K562 (cell line): Measurements from ENCODE around the gene CKLF.

Source experiments
- KAT8 ChIP-seq: fragments of 450-650 bp; IDR thresholded peaks from 2 replicates; pipeline ENCODE4 v1.6.1; 2016; ENCODE audit warnings: low read depth, mild to moderate bottlenecking
- UBTF ChIP-seq, 2 experiments: IDR thresholded peaks; 2 replicates each; pipeline ENCODE4 v1.6.1; 2012; ENCODE audit warnings: improper control_type of control experiment in 2 of 2, low read depth in 2 of 2, low read length in 2 of 2, borderline replicate concordance in 1 of 2

DNA sequence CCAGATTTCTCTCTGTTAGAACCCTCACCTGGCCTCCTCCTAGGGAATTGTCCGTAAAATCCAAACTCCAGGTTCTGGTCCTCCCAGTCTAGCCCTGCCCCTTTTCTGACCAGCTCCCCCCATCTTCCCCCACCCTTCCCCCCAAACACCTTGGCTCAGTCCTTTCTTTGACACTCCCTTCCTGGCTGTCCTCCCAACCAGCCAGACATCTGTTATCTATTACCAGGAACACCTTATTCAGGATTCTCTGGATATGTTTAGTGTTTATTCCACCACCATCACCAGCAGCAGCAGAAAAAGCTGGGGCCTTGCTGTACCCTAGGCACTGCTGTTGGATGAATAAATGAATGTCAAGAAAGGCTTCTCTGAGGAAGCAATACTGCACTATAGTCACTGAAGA, 48.1 kb downstream of the CKLF start:
- TF ChIP-seq UBTF (IDR thresholded peaks at IDR 0.05; ENCODE audit: borderline replicate concordance in 1 of 2, low read depth in 2 of 2, low read length in 2 of 2) (no peak), KAT8 (no peak)
